Measurements from ENCODE around the gene TAF8.

Gene TAF8

GRCh38 chr6:42135722-42136121 is 85.4 kb downstream of the TAF8 start:
- no peak for DNase-seq (ENCODE audit: low read depth)
- H3K4me3 ChIP-seq (ENCODE audit: low read depth, low read length) = no peak overlapping the region
- no peak for TF ChIP-seq CTCF (IDR thresholded peaks at IDR 0.05; ENCODE audit: insufficient read depth, low read depth, low read length, missing control alignments)

- DNase-seq (ENCODE audit: low read depth) = peak; percentile 42
- peak; percentile 29 for TF ChIP-seq CTCF (IDR thresholded peaks at IDR 0.05; ENCODE audit: insufficient read depth, low read depth, low read length, missing control alignments)
- H3K4me3 ChIP-seq (ENCODE audit: low read depth, low read length) = no peak overlapping the region
Observed at GRCh38 chr6:42136508-42137193, 86.3 kb downstream of the TAF8 start.
